A549 (cell line): Measurements from ENCODE around the gene RNF217.

Experiments used
- CTCF ChIP-seq: fragments of >200 bp; sonication (Bioruptor Twin); formaldehyde crosslinking; IDR thresholded peaks from 3 replicates; pipeline ENCODE4 v1.5.1; 2016
- HMGXB4 ChIP-seq: fragments of 250-450 bp; sonication (Bioruptor Pico); IDR thresholded peaks from 2 replicates; pipeline ENCODE4 v1.5.0; 2021; ENCODE audit warnings: mild to moderate bottlenecking, moderate library complexity, borderline replicate concordance
- PHF8 ChIP-seq: fragments of 200-600 bp; sonication (generic); IDR thresholded peaks from 2 replicates; pipeline ENCODE4 v1.6.1; 2016; ENCODE audit warnings: low read depth, mild to moderate bottlenecking, antibody characterized with exemption, moderate library complexity, borderline replicate concordance
- POLR2A ChIP-seq: IDR thresholded peaks from 2 replicates; pipeline ENCODE4 v1.6.1; 2012; ENCODE audit warnings: mild to moderate bottlenecking, low read length
- RAD21 ChIP-seq, 2 experiments: fragments of >200 bp in 1 of 2; sonication (Bioruptor Twin) in 1 of 2; formaldehyde crosslinking in 1 of 2; IDR thresholded peaks in 1 of 2; conservative IDR thresholded peaks in 1 of 2; 2 replicates in 1 of 2; 3 replicates in 1 of 2; pipeline ENCODE4 v1.6.1; 2012 to 2018; ENCODE audit warnings: inconsistent platforms in 1 of 2
- RCOR1 ChIP-seq: fragments of 150-350 bp; IDR thresholded peaks from 2 replicates; pipeline ENCODE4 v1.6.1; 2014; ENCODE audit warnings: antibody characterized with exemption, low read length, low read depth

GRCh38 chr6:125110056-125110455, 147.8 kb downstream of the RNF217 start:
- TF ChIP-seq CTCF (no peak), PHF8 (no peak), HMGXB4 (CRISPR knock-in tag) (no peak), RCOR1 (no peak), POLR2A (no peak), RAD21 (conservative IDR thresholded peaks at IDR 0.05 in 1 of 2, IDR thresholded peaks at IDR 0.05 in 1 of 2) (no peak)
